ENCODE results near the gene FRRS1L.

- TF ChIP-seq CTCF (IDR thresholded peaks at IDR 0.05): no peak
- no peak for TF ChIP-seq POLR2A (IDR thresholded peaks at IDR 0.05)
Measured at GRCh38 chr9:109156708-109157107, 10.3 kb downstream of the FRRS1L start.

All from lower leg skin (tissue), 3 donors.